Measurements from ENCODE around the gene ADARB2. TPM values are rescaled to one million over a fixed set of nuclear protein-coding genes. Genes with fewer than 3 reads are reported as not detected.

ADARB2 gene
- total RNA-seq, 1 donor from 2014 or later: 38.7 TPM

- Mint-ChIP-seq H3K4me1 (ENCODE audit: unreplicated experiment) (no peaks in the 10 kb centered on the region), H3K27me3 (ENCODE audit: unreplicated experiment) (no peaks in the 10 kb centered on the region), H3K4me3 (ENCODE audit: unreplicated experiment) (no peak overlapping the region), H3K27ac (ENCODE audit: unreplicated experiment) (no peak overlapping the region), H3K36me3 (ENCODE audit: unreplicated experiment) (no peaks in the 10 kb centered on the region), H3K9me3 (ENCODE audit: unreplicated experiment) (no peaks in the 10 kb centered on the region)
- no peak for TF ChIP-seq CTCF (IDR thresholded peaks at IDR 0.05)
- no peak for DNase-seq (ENCODE audit: extremely low spot score, unreplicated experiment)
Measured at GRCh38 chr10:1498746-1499358, 238.5 kb downstream of the ADARB2 start.

GRCh38 chr10:1495915-1496517, 241.3 kb downstream of the ADARB2 start:
- no peaks in the 10 kb centered on the region for H3K27me3 Mint-ChIP-seq (ENCODE audit: unreplicated experiment)
- no peak overlapping the region for H3K27ac Mint-ChIP-seq (ENCODE audit: unreplicated experiment)
- no peak for TF ChIP-seq CTCF (IDR thresholded peaks at IDR 0.05)

DNA sequence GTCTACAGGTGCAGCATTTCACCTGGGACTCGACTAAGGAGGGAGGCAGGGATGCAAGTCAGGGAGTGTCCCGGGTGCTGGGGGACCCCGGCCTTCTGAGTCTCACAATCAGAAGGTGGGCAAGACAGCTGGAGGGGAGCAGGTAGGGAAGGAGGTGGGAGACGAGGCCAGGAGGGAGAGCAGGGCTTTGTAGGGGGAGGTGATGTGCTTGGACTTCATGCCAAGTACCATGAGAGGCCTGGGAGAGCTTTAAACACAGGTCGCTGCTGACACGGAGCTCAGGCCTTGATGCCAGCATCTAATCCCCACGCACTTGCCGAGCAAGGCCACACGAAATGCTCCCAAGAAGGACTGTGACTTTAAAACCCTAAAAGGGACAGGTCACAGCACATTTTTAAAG, 244.7 kb downstream of the ADARB2 start:
- no peak overlapping the region for H3K27ac Mint-ChIP-seq (ENCODE audit: unreplicated experiment)
- H3K9me3 Mint-ChIP-seq (ENCODE audit: unreplicated experiment): no peaks in the 10 kb centered on the region
- peak; percentile 59 for DNase-seq (ENCODE audit: extremely low spot score, unreplicated experiment)
- no peaks in the 10 kb centered on the region for H3K4me1 Mint-ChIP-seq (ENCODE audit: unreplicated experiment)
- H3K36me3 Mint-ChIP-seq (ENCODE audit: unreplicated experiment): no peaks in the 10 kb centered on the region
- no peak for TF ChIP-seq CTCF (IDR thresholded peaks at IDR 0.05)
- H3K27me3 Mint-ChIP-seq (ENCODE audit: unreplicated experiment): peaks cover under 1% of the 10 kb centered on the region
- H3K4me3 Mint-ChIP-seq (ENCODE audit: unreplicated experiment): no peak overlapping the region

More at GRCh38 chr10:1495915-1496517, 241.3 kb downstream of the ADARB2 start:
- Mint-ChIP-seq H3K36me3 (ENCODE audit: unreplicated experiment) (no peaks in the 10 kb centered on the region), H3K4me1 (ENCODE audit: unreplicated experiment) (no peaks in the 10 kb centered on the region), H3K9me3 (ENCODE audit: unreplicated experiment) (no peaks in the 10 kb centered on the region), H3K4me3 (ENCODE audit: unreplicated experiment) (no peak overlapping the region)
- no peak for DNase-seq (ENCODE audit: extremely low spot score, unreplicated experiment)

DNA sequence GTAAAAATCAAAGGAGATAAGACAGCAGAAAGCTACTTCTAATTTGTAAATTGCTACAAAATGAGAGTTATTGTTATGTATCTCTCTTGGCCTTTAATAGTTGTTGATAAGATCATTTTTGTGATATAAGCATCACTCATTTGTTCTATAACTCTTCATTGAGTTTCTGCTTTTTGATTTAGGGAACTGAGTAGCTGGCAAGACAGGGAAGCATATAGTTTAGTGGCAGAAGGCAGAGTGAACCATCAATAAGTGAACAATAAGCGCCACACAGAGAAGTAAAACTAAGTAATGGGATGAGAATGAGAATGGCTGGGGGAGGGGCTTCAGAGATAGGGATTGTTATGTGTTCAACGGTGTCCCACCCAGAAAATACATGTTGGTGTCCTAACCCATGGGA, 245.4 kb downstream of the ADARB2 start:
- peaks cover 3% of the 10 kb centered on the region for H3K27me3 Mint-ChIP-seq (ENCODE audit: unreplicated experiment)
- H3K4me3 Mint-ChIP-seq (ENCODE audit: unreplicated experiment): no peak overlapping the region
- DNase-seq (ENCODE audit: extremely low spot score, unreplicated experiment): no peak
- TF ChIP-seq CTCF (IDR thresholded peaks at IDR 0.05): no peak
- H3K4me1 Mint-ChIP-seq (ENCODE audit: unreplicated experiment): no peaks in the 10 kb centered on the region
- no peaks in the 10 kb centered on the region for H3K9me3 Mint-ChIP-seq (ENCODE audit: unreplicated experiment)
- no peak overlapping the region for H3K27ac Mint-ChIP-seq (ENCODE audit: unreplicated experiment)
- H3K36me3 Mint-ChIP-seq (ENCODE audit: unreplicated experiment): no peaks in the 10 kb centered on the region

DNA sequence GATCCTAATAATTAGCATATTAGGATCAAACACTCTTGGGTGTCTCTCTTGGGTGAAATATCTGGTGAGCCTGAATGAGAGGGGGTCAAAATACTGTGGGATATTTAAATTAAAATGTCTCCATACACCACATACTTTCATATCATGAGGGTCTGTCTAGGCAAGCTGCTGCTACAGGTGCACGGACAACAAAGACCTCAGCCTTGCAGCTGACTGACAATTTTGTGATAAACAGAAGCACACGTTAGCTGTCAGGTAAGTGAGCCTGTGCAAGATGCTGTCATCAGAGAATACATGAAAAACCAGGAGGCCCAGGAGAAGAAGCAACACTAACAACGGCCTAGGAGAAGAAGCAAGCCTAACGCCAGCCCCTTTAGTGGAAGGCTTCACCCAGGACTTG, 247.5 kb downstream of the ADARB2 start:
- Mint-ChIP-seq H3K4me3 (ENCODE audit: unreplicated experiment) (no peak overlapping the region), H3K27me3 (ENCODE audit: unreplicated experiment) (peaks cover 3% of the 10 kb centered on the region), H3K4me1 (ENCODE audit: unreplicated experiment) (no peaks in the 10 kb centered on the region)

More for the DNA sequence above, 247.5 kb downstream of the ADARB2 start:
- DNase-seq (ENCODE audit: extremely low spot score, unreplicated experiment): peak; percentile 34
- Mint-ChIP-seq H3K9me3 (ENCODE audit: unreplicated experiment) (no peaks in the 10 kb centered on the region), H3K27ac (ENCODE audit: unreplicated experiment) (no peak overlapping the region), H3K36me3 (ENCODE audit: unreplicated experiment) (no peaks in the 10 kb centered on the region)
- no peak for TF ChIP-seq CTCF (IDR thresholded peaks at IDR 0.05)
